Mesodermal cell (in vitro differentiated cells): ENCODE data around the gene C1QTNF7.
A peak's percentile ranks its signal among the peaks of the same experiment; 100 is the strongest.

ENCODE experiments used
- H3K27ac ChIP-seq: 2 replicates; pipeline ENCODE4 v1.7.0; 2013; ENCODE audit warnings: mild to moderate bottlenecking, low read depth, low read length, moderate library complexity; ENCODE audit not compliant: severe bottlenecking
- H3K36me3 ChIP-seq: 2 replicates; pipeline ENCODE4 v1.7.1; 2013; ENCODE audit warnings: mild to moderate bottlenecking, low read length, moderate library complexity; ENCODE audit not compliant: control insufficient read depth, insufficient read depth
- H3K4me1 ChIP-seq: one replicate; pipeline ENCODE4 v1.7.1; 2013; ENCODE audit warnings: mild to moderate bottlenecking, low read length; ENCODE audit not compliant: insufficient read depth, control insufficient read depth, poor library complexity, severe bottlenecking
- H3K4me3 ChIP-seq: 2 replicates; pipeline ENCODE4 v1.7.0; 2013; ENCODE audit warnings: low read length, control low read depth, mild to moderate bottlenecking; ENCODE audit not compliant: insufficient read depth, poor library complexity, severe bottlenecking; ENCODE audit errors: extremely low read depth
- H3K9me3 ChIP-seq: 2 replicates; pipeline ENCODE4 v1.7.1; 2013; ENCODE audit warnings: mild to moderate bottlenecking, low read length, moderate library complexity; ENCODE audit not compliant: control insufficient read depth
- WGBS, 2 experiments: methylation state at CpG; one replicate each; pipeline ENCODE4 v1.1.5; 2013; ENCODE audit warnings: missing lambda C conversion rate in 2 of 2; ENCODE audit not compliant: insufficient coverage in 2 of 2; 5-methylcytosine and 5-hydroxymethylcytosine counted together

The C1QTNF7 gene

GRCh38 chr4:15457406-15458201 is 29.8 kb downstream of the C1QTNF7 start:
- Histone ChIP-seq H3K9me3 (no peaks in the 10 kb centered on the region), H3K4me3 (no peak overlapping the region), H3K4me1 (peaks cover 10% of the 10 kb centered on the region), H3K36me3 (no peaks in the 10 kb centered on the region), H3K27ac (peak overlapping the region; percentile 12)
- WGBS, 2 experiments, result 67% methylated on average over 4 of the region's 7 CpGs; no CpG with 5 or more reads in 1 of the 2 experiments

- no peak overlapping the region for H3K27ac ChIP-seq
- H3K9me3 ChIP-seq, result no peaks in the 10 kb centered on the region
- no CpG with 5 or more reads among the region's 2 CpGs for WGBS, 2 experiments
- no peak overlapping the region for H3K4me3 ChIP-seq
- H3K36me3 ChIP-seq, result no peaks in the 10 kb centered on the region
- H3K4me1 ChIP-seq, result peaks cover 8% of the 10 kb centered on the region
These were observed 30.8 kb downstream of the C1QTNF7 start for GRCh38 chr4:15458616-15459015.

GRCh38 chr4:15459706-15460105 is 31.9 kb downstream of the C1QTNF7 start:
- H3K27ac ChIP-seq, result no peak overlapping the region
- no peaks in the 10 kb centered on the region for H3K36me3 ChIP-seq
- H3K4me1 ChIP-seq, result peaks cover 8% of the 10 kb centered on the region
- no peaks in the 10 kb centered on the region for H3K9me3 ChIP-seq
- no peak overlapping the region for H3K4me3 ChIP-seq

GRCh38 chr4:15466596-15466995 is 38.8 kb downstream of the C1QTNF7 start:
- Histone ChIP-seq H3K4me1 (peaks cover 2% of the 10 kb centered on the region), H3K27ac (no peak overlapping the region), H3K36me3 (no peaks in the 10 kb centered on the region), H3K4me3 (no peak overlapping the region), H3K9me3 (no peaks in the 10 kb centered on the region)
- WGBS, 2 experiments, result no CpG with 5 or more reads among the region's 1 CpG

GRCh38 chr4:15469402-15470127 is 41.7 kb downstream of the C1QTNF7 start, which contains the start of gene CC2D2A:
Gene CC2D2A (plus strand): TSS chr4:15469882. CDS start chr4:15475933, 6,051 bp downstream.
- Histone ChIP-seq H3K4me1 (peaks cover 2% of the 10 kb centered on the region), H3K36me3 (no peaks in the 10 kb centered on the region), H3K9me3 (no peaks in the 10 kb centered on the region), H3K27ac (peak within 1 kb of the TSS; percentile 80), H3K4me3 (peak within 1 kb of the TSS; percentile 51)
- 9 to 32% methylated on average over 8 to 11 of the region's 14 CpGs for WGBS, 2 experiments

- Histone ChIP-seq H3K9me3 (no peaks in the 10 kb centered on the region), H3K27ac (peak overlapping the region; percentile 80), H3K4me1 (peaks cover 2% of the 10 kb centered on the region), H3K36me3 (no peaks in the 10 kb centered on the region), H3K4me3 (peak overlapping the region; percentile 51)
- WGBS, 2 experiments, result 11 to 21% methylated on average over 2 to 3 of the region's 3 CpGs
These were observed 42.3 kb downstream of the C1QTNF7 start for GRCh38 chr4:15470128-15470475.

GRCh38 chr4:15476396-15476795 is 48.6 kb downstream of the C1QTNF7 start:
- 89% methylated on average over 3 of the region's 5 CpGs for WGBS, 2 experiments
- no peak overlapping the region for H3K27ac ChIP-seq
- H3K4me1 ChIP-seq, result peaks cover 8% of the 10 kb centered on the region

GRCh38 chr4:15478724-15479088 is 50.9 kb downstream of the C1QTNF7 start:
- whole genome bisulfite sequencing, 2 experiments, result 47 to 75% methylated on average over 2 to 3 of the region's 5 CpGs
- H3K4me3 ChIP-seq, result peak overlapping the region; percentile 44
- no peak overlapping the region for H3K27ac ChIP-seq
- peaks cover 13% of the 10 kb centered on the region for H3K4me1 ChIP-seq
- peaks cover 14% of the 10 kb centered on the region for H3K36me3 ChIP-seq
- no peaks in the 10 kb centered on the region for H3K9me3 ChIP-seq

More at GRCh38 chr4:15476396-15476795, 48.6 kb downstream of the C1QTNF7 start:
- Histone ChIP-seq H3K9me3 (no peaks in the 10 kb centered on the region), H3K36me3 (peaks cover 3% of the 10 kb centered on the region), H3K4me3 (no peak overlapping the region)

- Histone ChIP-seq H3K9me3 (no peaks in the 10 kb centered on the region), H3K4me3 (peak overlapping the region; percentile 44), H3K4me1 (peaks cover 13% of the 10 kb centered on the region), H3K36me3 (peaks cover 18% of the 10 kb centered on the region), H3K27ac (peak overlapping the region; percentile 88)
- 9 to 11% methylated on average over 5 to 7 of the region's 11 CpGs for WGBS, 2 experiments
These were observed 51.5 kb downstream of the C1QTNF7 start for GRCh38 chr4:15479089-15479912.

GRCh38 chr4:15479913-15480185 is 52.0 kb downstream of the C1QTNF7 start:
- H3K4me3 ChIP-seq, result peak overlapping the region; percentile 44
- 56 to 87% methylated on average over 1 to 3 of the region's 3 CpGs for WGBS, 2 experiments
- peaks cover 13% of the 10 kb centered on the region for H3K4me1 ChIP-seq
- no peaks in the 10 kb centered on the region for H3K9me3 ChIP-seq
- peaks cover 18% of the 10 kb centered on the region for H3K36me3 ChIP-seq
- H3K27ac ChIP-seq, result peak overlapping the region; percentile 88
